ENCODE results near the gene POLR2J.

Gene POLR2J

DNA sequence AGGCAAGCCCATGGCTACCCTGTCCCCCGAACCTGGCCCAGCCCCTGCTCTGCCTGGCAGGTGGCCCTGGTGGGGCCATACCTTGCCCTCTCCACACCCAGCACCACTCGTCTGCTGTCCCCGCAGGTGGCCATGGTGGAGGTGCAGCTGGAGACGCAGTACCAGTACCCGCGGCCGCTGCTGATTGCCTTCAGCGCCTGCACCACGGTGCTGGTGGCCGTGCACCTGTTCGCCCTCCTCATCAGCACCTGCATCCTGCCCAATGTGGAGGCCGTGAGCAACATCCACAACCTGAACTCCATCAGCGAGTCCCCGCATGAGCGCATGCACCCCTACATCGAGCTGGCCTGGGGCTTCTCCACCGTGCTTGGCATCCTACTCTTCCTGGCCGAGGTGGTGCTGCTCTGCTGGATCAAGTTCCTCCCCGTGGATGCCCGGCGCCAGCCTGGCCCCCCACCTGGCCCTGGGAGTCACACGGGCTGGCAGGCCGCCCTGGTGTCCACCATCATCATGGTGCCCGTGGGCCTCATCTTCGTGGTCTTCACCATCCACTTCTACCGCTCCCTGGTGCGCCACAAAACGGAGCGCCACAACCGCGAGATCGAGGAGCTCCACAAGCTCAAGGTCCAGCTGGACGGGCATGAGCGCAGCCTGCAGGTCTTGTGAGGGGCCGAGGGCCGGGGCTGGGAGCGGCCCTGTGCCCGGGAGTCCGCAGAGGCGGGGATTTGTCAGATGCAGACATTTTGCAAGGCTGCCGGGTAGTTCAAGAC, 32.1 kb downstream of the POLR2J start:
- Histone ChIP-seq H3K4me1 (ENCODE audit: insufficient read depth, low read length) (peaks cover 7% of the 10 kb centered on the region), H3K4me3 (ENCODE audit: low read length) (no peak overlapping the region), H3K9ac (ENCODE audit: low read depth, low read length) (no peak overlapping the region), H3K27me3 (ENCODE audit: insufficient read depth, low read length) (no peaks in the 10 kb centered on the region), H3K36me3 (ENCODE audit: insufficient read depth, low read length) (peaks cover 18% of the 10 kb centered on the region), H3K9me3 (ENCODE audit: insufficient read depth, low read depth, low read length) (no peaks in the 10 kb centered on the region), H3K27ac (ENCODE audit: low read depth, low read length) (no peak overlapping the region)
- 95% methylated on average over 41 of the region's 41 CpGs for WGBS

DNA sequence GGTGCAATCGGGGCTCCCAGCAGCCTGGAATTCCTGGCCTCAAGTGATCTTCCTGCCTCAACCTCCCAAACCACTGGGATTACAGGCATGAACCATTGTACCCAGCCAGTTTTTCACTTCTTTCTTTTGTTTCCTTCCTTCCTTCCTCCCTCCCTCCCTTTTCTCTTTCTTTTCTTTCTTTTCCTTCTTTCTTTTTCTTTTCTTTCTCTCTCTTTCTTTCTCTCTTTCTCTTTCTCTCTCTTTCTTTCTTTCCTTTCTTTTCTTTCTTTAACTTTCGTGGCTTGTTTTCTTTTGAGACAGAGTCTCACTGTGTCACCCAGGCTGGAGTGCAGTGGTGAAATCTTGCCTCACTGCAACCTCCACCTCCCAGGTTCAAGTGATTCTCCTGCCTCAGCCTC, 33.0 kb downstream of the POLR2J start:
- H3K4me3 ChIP-seq (ENCODE audit: low read length), result no peak overlapping the region
- no peak overlapping the region for H3K9ac ChIP-seq (ENCODE audit: low read depth, low read length)
- WGBS, result 94% methylated on average over 2 of the region's 2 CpGs
- H3K27me3 ChIP-seq (ENCODE audit: insufficient read depth, low read length), result no peaks in the 10 kb centered on the region
- H3K4me1 ChIP-seq (ENCODE audit: insufficient read depth, low read length), result peaks cover 5% of the 10 kb centered on the region
- no peaks in the 10 kb centered on the region for H3K9me3 ChIP-seq (ENCODE audit: insufficient read depth, low read depth, low read length)
- no peak overlapping the region for H3K27ac ChIP-seq (ENCODE audit: low read depth, low read length)
- H3K36me3 ChIP-seq (ENCODE audit: insufficient read depth, low read length), result peaks cover 18% of the 10 kb centered on the region

DNA sequence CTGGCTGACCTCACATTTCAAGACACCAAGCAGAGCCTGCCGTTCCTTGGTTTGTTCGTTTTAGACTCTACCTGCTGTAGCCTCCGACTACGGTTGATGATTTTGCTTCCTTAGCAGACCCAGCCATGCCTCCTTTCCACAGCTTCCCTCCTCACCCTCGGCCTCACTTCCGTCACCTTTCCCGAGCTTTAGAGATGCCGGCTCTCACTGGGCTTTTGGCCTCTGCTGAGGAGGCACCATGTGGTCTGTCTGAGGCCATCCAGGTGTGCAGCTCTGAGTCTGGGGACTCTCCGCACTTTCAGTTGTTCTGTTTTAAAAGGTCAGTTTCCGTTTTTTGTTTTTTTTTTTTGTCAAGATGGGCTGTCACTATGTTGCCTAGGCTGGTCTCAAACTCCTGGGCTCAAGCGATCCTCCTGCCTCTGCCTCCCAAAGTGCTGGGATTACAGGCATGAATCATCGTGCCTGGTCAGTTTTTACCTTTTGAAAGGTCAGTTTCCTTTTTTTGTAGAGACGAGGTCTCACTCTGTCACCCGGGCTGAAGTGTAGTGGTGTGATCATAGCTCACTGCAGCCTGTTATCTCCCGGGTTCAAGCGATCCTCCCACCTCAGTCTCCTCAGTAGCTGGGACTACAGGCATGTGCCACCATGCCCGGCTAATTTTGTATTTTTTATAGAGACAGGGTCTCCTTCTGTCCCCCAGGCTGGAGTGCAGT, 33.6 kb downstream of the POLR2J start:
- Histone ChIP-seq H3K4me1 (ENCODE audit: insufficient read depth, low read length) (peaks cover 5% of the 10 kb centered on the region), H3K27ac (ENCODE audit: low read depth, low read length) (no peak overlapping the region), H3K9me3 (ENCODE audit: insufficient read depth, low read depth, low read length) (no peaks in the 10 kb centered on the region), H3K4me3 (ENCODE audit: low read length) (no peak overlapping the region), H3K9ac (ENCODE audit: low read depth, low read length) (no peak overlapping the region), H3K27me3 (ENCODE audit: insufficient read depth, low read length) (no peaks in the 10 kb centered on the region), H3K36me3 (ENCODE audit: insufficient read depth, low read length) (peaks cover 18% of the 10 kb centered on the region)
- WGBS, result 94% methylated on average over 17 of the region's 17 CpGs

DNA sequence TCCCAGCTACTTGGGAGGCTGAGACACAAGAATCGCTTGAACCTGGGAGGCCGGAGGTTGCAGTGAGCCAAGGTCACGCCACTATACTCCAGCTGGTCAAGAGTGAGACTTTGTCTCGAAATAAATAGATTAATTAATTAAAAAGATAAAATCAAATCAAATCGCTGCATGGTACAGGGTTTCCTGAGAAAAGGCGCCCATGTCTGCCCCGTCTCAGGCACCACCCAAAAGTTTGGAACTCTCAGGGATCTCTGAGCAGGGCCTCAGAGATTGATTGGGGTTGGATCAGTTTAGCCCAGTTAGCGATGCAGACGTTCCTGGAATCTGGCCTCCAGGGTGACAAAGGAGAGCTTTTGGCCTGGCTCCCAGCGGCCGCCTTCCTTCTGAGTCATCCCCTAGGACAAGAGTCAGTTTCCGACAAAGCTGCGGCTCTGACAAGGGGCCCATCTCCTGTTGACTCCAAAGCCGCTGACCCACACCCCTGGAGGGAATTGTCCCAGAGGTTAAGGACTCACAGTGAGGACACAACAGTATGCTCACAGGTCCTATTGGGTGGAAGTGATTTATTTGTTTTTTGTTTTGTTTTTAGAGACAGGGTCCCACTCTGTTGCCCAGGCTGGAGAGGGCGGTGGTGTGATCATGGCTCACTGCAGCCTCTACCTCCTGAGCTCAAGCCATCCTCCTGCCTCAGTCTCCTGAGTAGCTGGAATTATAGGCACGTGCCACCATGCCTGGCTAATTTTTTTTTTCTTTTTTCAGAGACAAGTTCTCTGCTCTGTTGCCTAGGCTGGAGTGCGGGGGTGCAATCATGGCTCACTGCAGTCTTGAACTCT, 38.5 kb downstream of the POLR2J start:
- no peaks in the 10 kb centered on the region for H3K27me3 ChIP-seq (ENCODE audit: insufficient read depth, low read length)
- peaks cover 7% of the 10 kb centered on the region; the same call in 1 of the 2 replicates for H3K36me3 ChIP-seq (ENCODE audit: insufficient read depth, low read length)
- no peak overlapping the region for H3K4me3 ChIP-seq (ENCODE audit: low read length)
- H3K4me1 ChIP-seq (ENCODE audit: insufficient read depth, low read length), result peaks cover 5% of the 10 kb centered on the region
- peak overlapping the region; percentile 68 for H3K27ac ChIP-seq (ENCODE audit: low read depth, low read length)
- no peaks in the 10 kb centered on the region for H3K9me3 ChIP-seq (ENCODE audit: insufficient read depth, low read depth, low read length)
- 71% methylated on average over 16 of the region's 17 CpGs for WGBS
- 0 out of 2 replicates have a peak overlapping the region, but pooled peaks have one; percentile 2 for H3K9ac ChIP-seq (ENCODE audit: low read depth, low read length)

DNA sequence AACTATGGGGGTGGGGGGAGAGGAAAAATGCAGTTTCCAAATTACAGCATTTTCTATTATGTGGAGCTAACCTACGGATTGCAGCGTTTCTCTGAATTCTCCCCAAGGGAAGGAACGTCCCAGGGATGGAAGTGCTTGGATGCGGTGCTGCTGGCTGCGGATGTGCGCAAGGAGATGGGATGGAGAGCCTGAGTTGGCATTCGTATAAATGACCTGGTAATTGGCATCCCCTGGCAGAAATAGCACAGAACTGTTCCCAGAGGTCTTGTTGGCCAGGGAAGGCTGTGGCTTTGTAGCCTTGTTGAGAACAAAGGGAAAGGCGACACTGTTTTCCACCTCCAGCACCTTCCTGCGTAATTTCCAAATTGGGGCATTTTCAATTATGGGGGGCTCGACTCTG, 42.6 kb downstream of the POLR2J start:
- H3K4me3 ChIP-seq (ENCODE audit: low read length), result no peak overlapping the region
- no peaks in the 10 kb centered on the region for H3K9me3 ChIP-seq (ENCODE audit: insufficient read depth, low read depth, low read length)
- no peak overlapping the region for H3K9ac ChIP-seq (ENCODE audit: low read depth, low read length)
- WGBS, result 94% methylated on average over 10 of the region's 10 CpGs
- no peaks in the 10 kb centered on the region for H3K27me3 ChIP-seq (ENCODE audit: insufficient read depth, low read length)
- peaks cover 8% of the 10 kb centered on the region; the same call in 1 of the 2 replicates for H3K4me1 ChIP-seq (ENCODE audit: insufficient read depth, low read length)
- 0 out of 2 replicates have a peak, but pooled peaks cover 2% of the 10 kb centered on the region for H3K36me3 ChIP-seq (ENCODE audit: insufficient read depth, low read length)
- no peak overlapping the region for H3K27ac ChIP-seq (ENCODE audit: low read depth, low read length)

DNA sequence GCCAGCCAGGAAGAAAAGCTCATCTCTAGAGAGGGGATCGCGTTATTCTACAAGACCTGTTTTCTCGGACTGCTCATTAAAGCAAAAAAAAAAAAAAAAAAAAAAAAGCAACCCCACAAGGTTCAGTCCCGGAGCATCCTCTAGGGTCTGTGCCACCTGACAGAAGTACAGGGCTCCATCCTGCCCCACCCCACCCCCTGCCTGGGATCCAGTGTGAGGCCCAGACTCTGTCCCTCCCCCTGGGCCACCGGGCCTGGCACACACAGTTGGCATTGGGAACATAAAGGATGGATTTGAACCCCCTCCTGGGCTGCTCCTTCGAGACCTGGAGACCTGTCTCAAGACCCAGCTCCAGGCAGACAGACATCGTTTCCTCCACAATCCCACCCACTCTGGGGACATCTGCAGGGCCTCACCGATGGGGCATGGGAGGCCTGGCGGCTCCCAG, 44.7 kb downstream of the POLR2J start:
- Histone ChIP-seq H3K9me3 (ENCODE audit: insufficient read depth, low read depth, low read length) (no peaks in the 10 kb centered on the region), H3K4me1 (ENCODE audit: insufficient read depth, low read length) (0 out of 2 replicates have a peak, but pooled peaks cover 11% of the 10 kb centered on the region), H3K9ac (ENCODE audit: low read depth, low read length) (peak overlapping the region; percentile 73), H3K4me3 (ENCODE audit: low read length) (peak overlapping the region; percentile 92), H3K27ac (ENCODE audit: low read depth, low read length) (no peak overlapping the region), H3K27me3 (ENCODE audit: insufficient read depth, low read length) (no peaks in the 10 kb centered on the region), H3K36me3 (ENCODE audit: insufficient read depth, low read length) (0 out of 2 replicates have a peak, but pooled peaks cover 2% of the 10 kb centered on the region)
- 52% methylated on average over 9 of the region's 9 CpGs for WGBS

DNA sequence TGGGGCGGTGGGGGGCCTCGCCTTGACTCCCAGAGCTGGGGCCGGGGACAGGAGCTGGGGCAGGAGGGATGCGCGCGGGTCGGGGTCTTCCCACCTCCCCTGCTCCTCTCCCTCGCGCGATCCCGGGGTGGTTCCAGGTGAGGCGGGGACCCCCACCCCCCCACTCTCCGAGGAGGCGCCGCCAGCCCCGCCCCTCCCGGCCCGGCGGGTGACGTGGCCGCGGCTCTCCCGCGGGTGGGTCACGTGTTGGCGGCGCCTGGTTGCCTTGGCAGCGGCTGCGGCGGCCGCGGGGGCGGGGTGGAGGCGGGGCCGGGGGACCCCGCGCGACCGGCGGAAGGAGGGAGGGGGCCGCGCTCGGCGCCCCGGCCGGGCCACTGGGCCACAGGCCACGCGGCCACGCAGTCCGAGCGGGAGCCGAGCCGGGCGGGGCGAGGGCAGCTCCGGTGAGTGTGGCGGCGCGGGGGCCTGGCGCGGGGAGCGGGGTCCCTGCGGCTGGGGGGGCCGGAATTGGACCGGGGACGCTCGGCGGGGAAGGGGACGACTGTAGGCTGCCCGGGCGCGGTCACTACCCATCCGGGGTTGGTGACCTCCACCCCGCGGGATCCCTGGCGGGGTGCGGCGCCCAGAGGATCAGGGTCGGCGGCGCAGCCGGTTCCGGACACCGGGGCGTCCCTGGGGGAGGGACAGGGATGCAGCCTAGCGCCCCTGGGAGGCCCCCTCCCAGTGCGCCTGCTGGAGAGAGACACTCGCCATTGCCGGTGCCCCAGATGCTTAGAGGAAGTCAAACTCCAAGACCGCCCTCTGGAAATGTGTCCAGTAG, 45.3 kb downstream of the POLR2J start, which contains the start of gene ORAI2:
Gene ORAI2 (plus strand): TSS at position 357 of the 820 bp plus-strand sequence. CDS start 5,382 bp downstream, outside the sequence.
- Histone ChIP-seq H3K27ac (ENCODE audit: low read depth, low read length) (no peak within 1 kb of the TSS), H3K36me3 (ENCODE audit: insufficient read depth, low read length) (0 out of 2 replicates have a peak, but pooled peaks cover 2% of the 10 kb centered on the region)

DNA sequence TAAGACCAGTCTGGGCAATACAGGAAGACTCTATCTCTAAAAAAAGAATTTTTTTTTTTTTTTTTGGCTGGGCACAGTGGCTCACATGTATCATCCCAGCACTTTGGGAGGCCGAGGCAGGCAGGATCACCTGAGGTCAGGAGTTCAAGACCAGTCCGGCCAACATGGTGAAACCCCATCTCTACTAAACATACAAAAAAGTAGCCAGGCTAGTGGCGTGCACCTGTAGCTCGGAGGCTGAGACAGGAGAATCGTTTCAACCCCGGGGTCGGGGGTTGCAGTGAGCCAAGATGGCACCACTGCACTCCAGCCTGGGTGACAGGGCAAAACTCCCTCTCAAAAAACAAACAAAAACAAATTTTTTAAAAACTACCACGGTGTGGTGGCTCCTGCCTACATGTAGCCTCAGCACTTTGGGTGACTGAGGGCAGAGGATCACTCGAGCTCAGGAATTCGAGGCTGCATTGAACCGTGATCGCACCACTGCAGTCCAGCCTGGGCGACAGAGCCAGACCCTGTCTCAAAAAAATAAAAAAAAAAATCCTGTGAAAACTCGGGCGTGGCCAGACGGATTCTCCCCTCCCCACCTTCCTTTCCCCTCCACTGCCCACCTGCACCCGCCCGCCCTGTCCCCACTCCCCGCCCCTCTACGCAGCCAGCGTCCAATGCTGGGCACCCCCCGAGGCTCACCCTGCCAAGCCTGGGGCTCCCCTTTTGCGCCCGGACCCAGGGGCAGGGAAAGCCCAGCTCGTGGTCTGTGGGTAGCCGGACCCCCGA, 46.1 kb downstream of the POLR2J start:
- peak overlapping the region; percentile 92 for H3K4me3 ChIP-seq (ENCODE audit: low read length)
- H3K27me3 ChIP-seq (ENCODE audit: insufficient read depth, low read length), result no peaks in the 10 kb centered on the region
- no peak overlapping the region for H3K27ac ChIP-seq (ENCODE audit: low read depth, low read length)
- H3K4me1 ChIP-seq (ENCODE audit: insufficient read depth, low read length), result 0 out of 2 replicates have a peak, but pooled peaks cover 11% of the 10 kb centered on the region
- H3K9me3 ChIP-seq (ENCODE audit: insufficient read depth, low read depth, low read length), result no peaks in the 10 kb centered on the region
- 0 out of 2 replicates have a peak, but pooled peaks cover 2% of the 10 kb centered on the region for H3K36me3 ChIP-seq (ENCODE audit: insufficient read depth, low read length)
- 33% methylated on average over 27 of the region's 27 CpGs for WGBS
- peak overlapping the region; percentile 75 for H3K9ac ChIP-seq (ENCODE audit: low read depth, low read length)

More for the DNA sequence above, 45.3 kb downstream of the POLR2J start, which contains the start of gene ORAI2:
- H3K27me3 ChIP-seq (ENCODE audit: insufficient read depth, low read length), result no peaks in the 10 kb centered on the region
- H3K4me1 ChIP-seq (ENCODE audit: insufficient read depth, low read length), result 0 out of 2 replicates have a peak, but pooled peaks cover 11% of the 10 kb centered on the region
- peak within 1 kb of the TSS; percentile 92 for H3K4me3 ChIP-seq (ENCODE audit: low read length)
- no peaks in the 10 kb centered on the region for H3K9me3 ChIP-seq (ENCODE audit: insufficient read depth, low read depth, low read length)
- under 1% methylated on average over 90 of the region's 90 CpGs for WGBS
- peak within 1 kb of the TSS; percentile 75 for H3K9ac ChIP-seq (ENCODE audit: low read depth, low read length)

DNA sequence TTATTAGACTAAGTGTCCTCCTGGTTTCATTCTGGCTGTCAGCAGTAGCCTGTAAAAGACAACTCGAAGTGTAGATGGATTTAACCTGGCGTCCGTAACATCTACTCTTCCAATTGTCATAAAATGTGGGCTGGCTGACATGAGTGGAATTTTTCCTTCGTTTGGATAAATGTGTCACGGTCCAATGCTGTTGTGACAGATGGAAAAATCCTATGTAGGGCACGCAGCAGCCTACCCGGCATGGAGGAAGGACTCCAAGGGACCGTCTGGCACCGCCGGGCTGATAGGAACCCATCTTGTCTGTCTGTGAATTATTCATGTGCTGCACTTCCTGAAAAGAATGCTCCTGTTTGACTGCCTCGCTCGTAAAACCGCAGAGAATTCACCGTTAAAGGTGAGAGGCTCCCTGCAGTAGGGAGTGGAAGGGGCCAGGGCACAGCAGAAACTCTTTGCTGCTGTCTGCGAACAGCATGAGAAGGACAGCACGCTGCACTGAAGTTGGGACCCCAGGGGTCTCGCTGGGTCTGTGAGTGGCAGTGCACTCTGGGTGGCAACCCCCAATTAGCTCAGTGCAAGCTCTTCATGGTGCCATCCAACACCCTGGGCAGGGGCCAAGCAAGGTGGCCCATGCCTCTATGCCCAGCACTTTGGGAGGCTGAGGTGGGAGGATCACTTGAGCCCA, 47.0 kb downstream of the POLR2J start:
- H3K9ac ChIP-seq (ENCODE audit: low read depth, low read length), result no peak overlapping the region
- no peak overlapping the region for H3K4me3 ChIP-seq (ENCODE audit: low read length)
- 0 out of 2 replicates have a peak, but pooled peaks cover 11% of the 10 kb centered on the region for H3K4me1 ChIP-seq (ENCODE audit: insufficient read depth, low read length)
- H3K27me3 ChIP-seq (ENCODE audit: insufficient read depth, low read length), result no peaks in the 10 kb centered on the region
- H3K9me3 ChIP-seq (ENCODE audit: insufficient read depth, low read depth, low read length), result no peaks in the 10 kb centered on the region
- WGBS, result 40% methylated on average over 17 of the region's 17 CpGs
- no peak overlapping the region for H3K27ac ChIP-seq (ENCODE audit: low read depth, low read length)
- H3K36me3 ChIP-seq (ENCODE audit: insufficient read depth, low read length), result peaks cover 4% of the 10 kb centered on the region; the same call in 1 of the 2 replicates
